Brain microvascular endothelial cell (primary cell): ENCODE data around the gene HSPB9.
A peak's percentile ranks its signal among the peaks of the same experiment; 100 is the strongest.

Source experiments
- DNase-seq: peaks from one replicate; pipeline ENCODE4 v3.0.0-alpha.2; 2020
- H3K27ac ChIP-seq: fragments of 250-450 bp; sonication (Bioruptor Pico); 2 replicates; pipeline ENCODE4 v1.5.1; 2020; ENCODE audit warnings: mild to moderate bottlenecking, moderate library complexity
- H3K27me3 ChIP-seq: fragments of 250-450 bp; sonication (Bioruptor Pico); replicated peaks from 2 replicates; pipeline ENCODE4 v1.5.1; 2020; ENCODE audit warnings: mild to moderate bottlenecking
- H3K36me3 ChIP-seq: fragments of 250-450 bp; sonication (Bioruptor Pico); replicated peaks from 2 replicates; pipeline ENCODE4 v1.5.1; 2020; ENCODE audit warnings: mild to moderate bottlenecking
- H3K4me3 ChIP-seq: 2 replicates; pipeline ENCODE4 v1.5.1; 2011; ENCODE audit warnings: low read depth, mild to moderate bottlenecking, control low read depth, low read length, moderate library complexity
- in situ Hi-C: cut with HindIII; loops from 2 replicates; pipeline ENCODE4 v1.10.0; 2017; ENCODE audit warnings: low sequenced_read_pairs, low pct_ligation_motif_present
- TF ChIP-seq, protein P1 (sequence below): IDR thresholded peaks from 2 replicates; pipeline ENCODE4 v1.5.1; 2011; ENCODE audit warnings: low read depth, mild to moderate bottlenecking, moderate library complexity, low read length, control low read depth, inconsistent platforms; ENCODE audit errors: missing control alignments

HSPB9 gene

DNA sequence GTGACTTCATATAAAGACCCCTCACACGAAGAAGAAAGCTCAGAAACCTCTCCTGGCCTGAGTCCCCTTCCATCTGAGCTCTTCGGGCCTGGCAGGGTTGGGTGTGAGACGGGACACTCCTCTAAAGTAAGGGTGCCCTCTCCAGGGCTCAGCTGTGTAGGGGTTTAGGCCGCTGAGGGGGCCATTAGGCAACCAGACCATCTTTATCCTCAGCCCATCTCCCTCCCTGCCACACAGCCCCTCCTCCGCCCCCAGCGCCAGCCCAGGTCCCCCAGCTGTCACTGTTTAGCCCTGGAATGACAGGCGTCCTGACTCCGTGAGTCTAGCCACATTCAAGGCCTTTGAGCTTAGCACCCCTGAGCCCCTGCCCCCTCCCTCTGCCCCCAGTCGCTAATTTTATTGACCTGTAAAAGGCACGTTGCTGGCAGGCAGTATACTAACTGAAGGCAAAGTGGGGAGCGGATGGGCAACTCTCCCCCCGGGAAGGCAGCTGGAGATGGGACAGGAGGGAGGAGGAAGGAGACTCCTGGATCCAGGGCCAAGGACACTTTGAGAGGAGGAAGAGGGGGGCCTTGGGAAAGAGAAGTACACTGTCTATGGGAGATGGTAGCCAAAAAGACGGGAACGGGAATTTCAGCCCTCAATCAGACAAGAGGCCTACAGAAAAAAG, 23.7 kb upstream of the HSPB9 start:
- TF ChIP-seq, protein P1, sequence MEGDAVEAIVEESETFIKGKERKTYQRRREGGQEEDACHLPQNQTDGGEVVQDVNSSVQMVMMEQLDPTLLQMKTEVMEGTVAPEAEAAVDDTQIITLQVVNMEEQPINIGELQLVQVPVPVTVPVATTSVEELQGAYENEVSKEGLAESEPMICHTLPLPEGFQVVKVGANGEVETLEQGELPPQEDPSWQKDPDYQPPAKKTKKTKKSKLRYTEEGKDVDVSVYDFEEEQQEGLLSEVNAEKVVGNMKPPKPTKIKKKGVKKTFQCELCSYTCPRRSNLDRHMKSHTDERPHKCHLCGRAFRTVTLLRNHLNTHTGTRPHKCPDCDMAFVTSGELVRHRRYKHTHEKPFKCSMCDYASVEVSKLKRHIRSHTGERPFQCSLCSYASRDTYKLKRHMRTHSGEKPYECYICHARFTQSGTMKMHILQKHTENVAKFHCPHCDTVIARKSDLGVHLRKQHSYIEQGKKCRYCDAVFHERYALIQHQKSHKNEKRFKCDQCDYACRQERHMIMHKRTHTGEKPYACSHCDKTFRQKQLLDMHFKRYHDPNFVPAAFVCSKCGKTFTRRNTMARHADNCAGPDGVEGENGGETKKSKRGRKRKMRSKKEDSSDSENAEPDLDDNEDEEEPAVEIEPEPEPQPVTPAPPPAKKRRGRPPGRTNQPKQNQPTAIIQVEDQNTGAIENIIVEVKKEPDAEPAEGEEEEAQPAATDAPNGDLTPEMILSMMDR = no peak

DNA sequence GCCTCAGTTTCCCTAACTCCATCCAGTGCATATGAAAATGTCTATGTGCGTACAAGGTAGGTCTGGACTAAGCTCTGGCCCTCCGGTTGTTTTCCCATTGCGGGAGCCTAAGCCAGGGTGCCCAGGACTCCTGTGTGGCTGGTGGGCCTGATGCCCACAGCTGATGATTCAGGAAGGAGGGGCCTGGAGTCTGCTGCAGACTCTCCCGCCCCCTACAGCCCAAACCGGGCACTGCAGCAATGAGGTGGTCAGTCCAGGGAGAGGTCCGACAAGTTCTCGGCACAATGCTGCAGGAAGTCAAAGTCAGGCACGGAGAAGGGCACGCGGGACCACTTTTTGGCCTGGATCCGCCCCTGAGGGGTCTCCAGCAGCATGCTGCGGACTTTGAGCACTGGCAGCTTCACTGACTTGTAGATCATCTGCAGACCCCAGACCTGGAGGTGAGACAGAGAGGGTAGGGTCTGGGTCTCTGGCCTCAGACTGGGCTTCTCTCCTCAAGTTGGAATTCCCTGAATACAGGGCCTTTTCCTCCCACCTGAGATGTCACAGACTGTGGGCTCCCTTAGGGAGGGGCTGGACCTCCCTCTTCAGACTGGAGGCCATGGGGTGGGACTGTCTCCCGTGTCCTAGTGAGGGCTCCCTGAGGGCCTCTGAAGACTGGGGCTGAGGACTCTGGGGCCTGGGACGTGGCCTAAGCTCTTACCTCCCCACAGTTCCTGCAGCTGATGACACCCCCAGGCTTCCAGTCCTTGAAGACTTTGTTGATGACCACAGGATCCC, 20.9 kb upstream of the HSPB9 start:
- H3K27ac ChIP-seq = no peak overlapping the region
- peak; percentile 71 for DNase-seq
- TF ChIP-seq, protein P1 = peak; percentile 98
- in situ Hi-C loops = loop anchor here (25.0 kb wide), 1 partner anchor 139 kb away; the partner anchor contains the start of gene CNP
- H3K4me3 ChIP-seq = no peak overlapping the region
- H3K27me3 ChIP-seq = peaks cover 13% of the 10 kb centered on the region
- H3K36me3 ChIP-seq = no peaks in the 10 kb centered on the region

More for the DNA sequence above, 23.7 kb upstream of the HSPB9 start:
- in situ Hi-C loops = no loop called here
- no peak for DNase-seq
- H3K27ac ChIP-seq = no peak overlapping the region
- no peak overlapping the region for H3K4me3 ChIP-seq
- H3K27me3 ChIP-seq = peaks cover 15% of the 10 kb centered on the region
- H3K36me3 ChIP-seq = no peaks in the 10 kb centered on the region

DNA sequence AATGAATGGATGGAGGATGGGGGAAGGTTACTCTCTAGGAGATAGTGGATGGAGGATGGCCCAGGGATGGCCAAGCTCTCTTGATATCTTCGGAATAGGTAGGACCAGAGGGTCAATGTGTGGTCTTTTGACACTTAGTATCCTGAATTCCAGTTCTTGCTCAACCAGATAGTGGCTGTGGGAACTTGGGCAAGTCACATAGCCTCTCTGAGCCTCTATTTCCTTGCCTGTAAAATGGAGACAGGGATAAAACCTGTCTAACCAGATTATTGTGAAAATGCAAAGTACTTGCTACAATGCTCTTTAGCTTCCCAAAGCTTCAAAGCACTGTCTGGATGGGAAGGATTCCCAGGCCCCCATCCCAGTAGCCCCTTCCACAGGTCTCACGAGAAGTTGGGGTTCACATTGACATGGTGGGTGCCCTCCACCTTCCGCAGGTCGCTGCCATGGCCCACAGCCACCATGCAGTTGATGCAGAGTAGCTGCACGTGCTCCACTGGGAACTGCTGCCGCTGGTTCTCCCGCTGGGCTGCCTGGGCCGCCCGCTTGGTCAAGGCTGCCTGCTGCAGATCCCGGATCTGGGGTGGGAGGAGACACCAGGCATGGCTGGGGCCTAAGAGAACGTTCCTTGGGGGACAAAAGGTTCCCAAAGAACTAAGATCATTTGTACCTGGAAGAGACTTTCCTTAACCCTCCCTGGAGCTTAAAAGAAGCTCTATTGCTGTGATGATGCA, 19.2 kb upstream of the HSPB9 start:
- TF ChIP-seq, protein P1 = no peak
- in situ Hi-C loops = loop anchor here (25.0 kb wide), 1 partner anchor 141 kb away; the partner anchor contains the start of gene CNP
- H3K27ac ChIP-seq = no peak overlapping the region
- no peaks in the 10 kb centered on the region for H3K27me3 ChIP-seq
- DNase-seq = no peak
- no peaks in the 10 kb centered on the region for H3K36me3 ChIP-seq
- H3K4me3 ChIP-seq = no peak overlapping the region

DNA sequence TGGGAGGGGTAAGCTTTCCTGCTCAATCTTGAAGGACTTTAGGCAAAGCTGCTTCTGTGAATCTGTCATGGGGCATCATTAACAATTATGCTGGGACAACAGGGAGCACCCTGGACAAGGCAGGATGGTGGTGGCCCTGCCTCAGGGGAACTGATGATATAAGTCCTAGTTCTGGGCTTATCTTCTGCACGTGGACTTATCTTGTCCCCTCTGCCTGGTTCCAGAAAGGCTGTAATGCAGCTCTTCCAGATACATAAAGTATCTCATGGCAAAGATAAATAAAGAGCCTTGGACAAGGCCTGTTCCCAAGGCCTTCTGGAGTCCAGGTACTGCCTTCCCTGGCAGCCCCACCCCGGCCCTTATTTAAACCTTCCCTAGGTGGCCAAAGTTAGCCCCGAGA, 18.3 kb upstream of the HSPB9 start:
- H3K27me3 ChIP-seq = no peaks in the 10 kb centered on the region
- in situ Hi-C loops = loop anchor here (25.0 kb wide), 1 partner anchor 142 kb away; the partner anchor contains the start of gene CNP
- H3K27ac ChIP-seq = no peak overlapping the region
- DNase-seq = no peak
- H3K36me3 ChIP-seq = no peaks in the 10 kb centered on the region
- TF ChIP-seq, protein P1 = no peak
- H3K4me3 ChIP-seq = no peak overlapping the region

DNA sequence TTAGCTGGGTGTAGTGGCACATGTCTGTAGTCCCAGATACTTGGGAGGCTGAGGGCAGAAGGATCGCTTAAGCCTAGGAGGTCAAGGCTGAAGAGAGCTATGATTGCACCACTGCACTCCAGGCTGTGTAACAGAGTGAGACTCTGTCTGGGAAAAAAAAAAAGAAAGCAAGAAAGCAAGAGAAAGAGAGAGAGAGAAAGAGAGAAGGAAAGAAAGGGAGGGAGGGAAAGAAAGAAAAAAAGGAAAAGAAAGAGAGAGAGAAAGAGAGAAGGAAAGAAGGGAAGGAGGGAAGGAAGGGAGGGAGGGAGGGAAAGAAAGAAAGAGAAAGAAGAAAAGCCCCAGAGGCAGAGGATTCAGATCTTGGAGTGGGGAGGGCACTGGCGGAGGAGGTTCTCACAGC, 16.6 kb upstream of the HSPB9 start:
- TF ChIP-seq, protein P1 = no peak
- H3K27me3 ChIP-seq = no peaks in the 10 kb centered on the region
- in situ Hi-C loops = loop anchor here (25.0 kb wide), 1 partner anchor 144 kb away; the partner anchor contains the start of gene CNP
- no peak overlapping the region for H3K27ac ChIP-seq
- DNase-seq = no peak
- H3K36me3 ChIP-seq = no peaks in the 10 kb centered on the region
- no peak overlapping the region for H3K4me3 ChIP-seq
